Keratinocyte (primary cell): ENCODE measurements around the gene ACAN. TPM values are rescaled to one million over a fixed set of nuclear protein-coding genes. Genes with fewer than 3 reads are reported as not detected.

Experiments used
- DNase-seq: peaks from one replicate; pipeline ENCODE4 v3.0.0-alpha.2; 2011; ENCODE audit warnings: low read depth, missing footprints, low spot score
- FAIRE-seq: peaks from 2 replicates; lab custom pipeline; 2011; peaks lifted over from hg19 to GRCh38; lab: Jason Lieb, UNC
- H2AFZ ChIP-seq: 2 replicates; pipeline ENCODE4 v1.6.0; 2012; ENCODE audit warnings: low read length, control low read depth, inconsistent platforms; ENCODE audit not compliant: control insufficient read depth
- H3K27ac ChIP-seq: 2 replicates; pipeline ENCODE4 v1.5.1; 2011; ENCODE audit warnings: low read length; ENCODE audit not compliant: control insufficient read depth, insufficient read depth
- H3K27me3 ChIP-seq: 3 replicates; pipeline ENCODE4 v1.6.0; 2011; ENCODE audit warnings: low read length; ENCODE audit not compliant: control insufficient read depth, insufficient read depth; ENCODE audit errors: extremely low read depth
- H3K36me3 ChIP-seq, 2 experiments: 2 replicates in 1 of 2; 3 replicates in 1 of 2; pipeline ENCODE4 v1.5.1; 2011; ENCODE audit warnings: low read length in 2 of 2, mild to moderate bottlenecking in 1 of 2; ENCODE audit not compliant: control insufficient read depth in 2 of 2, insufficient read depth in 2 of 2; ENCODE audit errors: extremely low read depth in 1 of 2
- H3K4me1 ChIP-seq: 3 replicates; pipeline ENCODE4 v1.5.1; 2011; ENCODE audit warnings: low read length; ENCODE audit not compliant: control insufficient read depth, insufficient read depth; ENCODE audit errors: extremely low read depth
- H3K4me2 ChIP-seq: 3 replicates; pipeline ENCODE4 v1.6.0; 2011; ENCODE audit warnings: low read depth, low read length; ENCODE audit not compliant: control insufficient read depth, insufficient read depth; ENCODE audit errors: extremely low read depth
- H3K4me3 ChIP-seq, 3 experiments: fragments of 200-600 bp in 1 of 3; sonication (generic) in 1 of 3; 2 replicates in 2 of 3; 3 replicates in 1 of 3; pipeline ENCODE4 v1.5.1; 2011 to 2016; ENCODE audit warnings: low read length in 3 of 3, mild to moderate bottlenecking in 3 of 3, control low read depth in 2 of 3, inconsistent platforms in 1 of 3, low read depth in 1 of 3, mixed read lengths in 1 of 3, mixed run types in 1 of 3, moderate library complexity in 1 of 3; ENCODE audit not compliant: control insufficient read depth in 2 of 3, insufficient read depth in 2 of 3; ENCODE audit errors: extremely low read depth in 1 of 3
- H3K79me2 ChIP-seq: 2 replicates; pipeline ENCODE4 v1.6.0; 2012; ENCODE audit warnings: low read length; ENCODE audit not compliant: control insufficient read depth, insufficient read depth
- H3K9ac ChIP-seq: 3 replicates; pipeline ENCODE4 v1.6.0; 2011; ENCODE audit warnings: low read length; ENCODE audit not compliant: control insufficient read depth, insufficient read depth; ENCODE audit errors: extremely low read depth
- H3K9me1 ChIP-seq: 3 replicates; pipeline ENCODE4 v1.6.0; 2011; ENCODE audit warnings: low read length; ENCODE audit not compliant: control insufficient read depth, insufficient read depth; ENCODE audit errors: extremely low read depth
- H3K9me3 ChIP-seq: 2 replicates; pipeline ENCODE4 v1.5.1; 2012; ENCODE audit warnings: low read depth, low read length; ENCODE audit not compliant: control insufficient read depth
- H4K20me1 ChIP-seq: 3 replicates; pipeline ENCODE4 v1.6.0; 2011; ENCODE audit warnings: low read length; ENCODE audit not compliant: control insufficient read depth, insufficient read depth; ENCODE audit errors: extremely low read depth
- CTCF ChIP-seq, 3 experiments: IDR thresholded peaks in 1 of 3; conservative IDR thresholded peaks in 1 of 3; optimal IDR thresholded peaks in 1 of 3; 2 replicates in 2 of 3; 3 replicates in 1 of 3; pipeline versions ENCODE3 to v1.5.1; 2011; ENCODE audit warnings: low read length in 3 of 3, mild to moderate bottlenecking in 3 of 3, moderate library complexity in 2 of 3, control low read depth in 1 of 3, inconsistent platforms in 1 of 3; ENCODE audit not compliant: insufficient read depth in 2 of 3; ENCODE audit errors: extremely low read depth in 1 of 3
- EZH2 ChIP-seq: IDR thresholded peaks from one replicate; pipeline ENCODE4 v1.6.1; 2012; ENCODE audit warnings: inconsistent platforms, mild to moderate bottlenecking, low read length, moderate library complexity
- dilution Hi-C: fragments of 300-500 bp; cut with MboI; formaldehyde crosslinking; loops from one replicate; pipeline ENCODE4 v1.7.0; 2020; ENCODE audit warnings: low sequenced_read_pairs; ENCODE audit not compliant: extremely low pct_ligation_motif_present
- polyA plus RNA-seq, 5 experiments: library from polyadenylated mRNA; depleted of rRNA in 3 of 5; stranded (reverse) in 3 of 5; stranded (forward) in 1 of 5; unstranded in 1 of 5; fragments of >200 nt; gene quantifications; 1 replicate in 1 of 5; 2 replicates in 3 of 5; 3 replicates in 1 of 5; pipeline versions ENCODE4 v1.2.1 to v1.2.3, GENCODE V29; 2011 to 2012; ENCODE audit warnings: missing spikeins in 2 of 5, low read depth in 1 of 5, low replicate concordance in 1 of 5

ACAN gene
- polyA plus RNA-seq, 1 donor (not counting 4 experiments of a cell fraction or from before 2014, with no cell fraction given), result not detected

GRCh38 chr15:88891540-88892254 is 88.5 kb downstream of the ACAN start:
- H3K79me2 ChIP-seq, result no peaks in the 10 kb centered on the region
- no peak overlapping the region for H2AFZ ChIP-seq
- H3K4me2 ChIP-seq, result no peak overlapping the region
- TF ChIP-seq CTCF (optimal IDR thresholded peaks at IDR 0.05 in 1 of 3, IDR thresholded peaks at IDR 0.05 in 1 of 3, conservative IDR thresholded peaks at IDR 0.05 in 1 of 3; ENCODE audit: extremely low read depth in 1 of 3, insufficient read depth in 2 of 3, low read length in 3 of 3) (no peak), EZH2 (no peak)
- H3K27me3 ChIP-seq, result no peaks in the 10 kb centered on the region
- no peak for FAIRE-seq
- no peaks in the 10 kb centered on the region for H4K20me1 ChIP-seq
- H3K9ac ChIP-seq, result no peak overlapping the region
- no peaks in the 10 kb centered on the region for H3K9me1 ChIP-seq
- no peak overlapping the region for H3K27ac ChIP-seq
- H3K4me1 ChIP-seq, result peaks cover 10% of the 10 kb centered on the region
- no peak overlapping the region for H3K4me3 ChIP-seq
- no peaks in the 10 kb centered on the region for H3K9me3 ChIP-seq
- DNase-seq, result no peak
- H3K36me3 ChIP-seq, result no peaks in the 10 kb centered on the region
- dilution Hi-C loops, result no loop called here

GRCh38 chr15:88894348-88894818 is 91.1 kb downstream of the ACAN start:
- FAIRE-seq, result peak; percentile 77
- H2AFZ ChIP-seq, result peak overlapping the region; percentile 49

More at GRCh38 chr15:88894348-88894818, 91.1 kb downstream of the ACAN start:
- no peaks in the 10 kb centered on the region for H3K9me3 ChIP-seq
- dilution Hi-C loops, result no loop called here
- H3K4me2 ChIP-seq, result peak overlapping the region; percentile 81
- no peaks in the 10 kb centered on the region for H3K36me3 ChIP-seq
- DNase-seq, result no peak
- TF ChIP-seq EZH2 (no peak), CTCF (optimal IDR thresholded peaks at IDR 0.05 in 1 of 3, IDR thresholded peaks at IDR 0.05 in 1 of 3, conservative IDR thresholded peaks at IDR 0.05 in 1 of 3; ENCODE audit: extremely low read depth in 1 of 3, insufficient read depth in 2 of 3, low read length in 3 of 3) (peak; percentile 91 to 99 (median 96))
- no peak overlapping the region for H3K9ac ChIP-seq
- H3K4me1 ChIP-seq, result peaks cover 19% of the 10 kb centered on the region
- no peaks in the 10 kb centered on the region for H3K27me3 ChIP-seq
- no peak overlapping the region for H3K27ac ChIP-seq
- H4K20me1 ChIP-seq, result no peaks in the 10 kb centered on the region
- peak overlapping the region; percentile 42 to 77 (median 67) for H3K4me3 ChIP-seq
- H3K9me1 ChIP-seq, result no peaks in the 10 kb centered on the region
- H3K79me2 ChIP-seq, result no peaks in the 10 kb centered on the region
